ENCODE measurements around the gene RAB3C. TPM values are rescaled to one million over a fixed set of nuclear protein-coding genes. Genes with fewer than 3 reads are reported as not detected.

Gene RAB3C
- total and polyA plus RNA-seq, 9 donors: 0.11 to 17.2 (median 2.7) TPM

GRCh38 chr5:58836351-58836750 lies 253.5 kb downstream of the RAB3C start:
- H3K27ac ChIP-seq: no peak overlapping the region
- no peaks in the 10 kb centered on the region for H3K27me3 ChIP-seq
- no peak for DNase-seq
- WGBS, 3 donors: 71 to 78% (median 74%) methylated on average over 3 of the region's 3 CpGs
- intact Hi-C loops (cut with DNase I): no loop called here
- no peaks in the 10 kb centered on the region for H3K4me1 ChIP-seq (ENCODE audit: insufficient read depth)
- no peaks in the 10 kb centered on the region for H3K9me3 ChIP-seq
- no peaks in the 10 kb centered on the region for H3K36me3 ChIP-seq
- no peak overlapping the region for H3K4me3 ChIP-seq
- TF ChIP-seq POLR2A (IDR thresholded peaks at IDR 0.05) (no peak), CTCF (IDR thresholded peaks at IDR 0.05) (no peak), EP300 (IDR thresholded peaks at IDR 0.05) (no peak)

- TF ChIP-seq EP300 (IDR thresholded peaks at IDR 0.05) (no peak), CTCF (IDR thresholded peaks at IDR 0.05) (no peak), POLR2A (IDR thresholded peaks at IDR 0.05) (no peak)
- H3K4me3 ChIP-seq: no peak overlapping the region
- H3K36me3 ChIP-seq: no peaks in the 10 kb centered on the region
- no peaks in the 10 kb centered on the region for H3K27me3 ChIP-seq
- H3K4me1 ChIP-seq (ENCODE audit: insufficient read depth): no peaks in the 10 kb centered on the region
- DNase-seq: no peak
- no peak overlapping the region for H3K27ac ChIP-seq
- intact Hi-C loops (cut with DNase I): no loop called here
- no peaks in the 10 kb centered on the region for H3K9me3 ChIP-seq
Measured at GRCh38 chr5:58838729-58839128, 255.9 kb downstream of the RAB3C start.

GRCh38 chr5:58842852-58843251 lies 260.0 kb downstream of the RAB3C start:
- H3K4me1 ChIP-seq (ENCODE audit: insufficient read depth): no peaks in the 10 kb centered on the region
- no peak overlapping the region for H3K4me3 ChIP-seq
- no peaks in the 10 kb centered on the region for H3K27me3 ChIP-seq
- intact Hi-C loops (cut with DNase I): loop anchor here in 1 of 4 donors (10.0 kb wide), 1 partner anchor 348 kb away; the partner anchor contains the start of gene GAPT
- no peak overlapping the region for H3K27ac ChIP-seq
- H3K36me3 ChIP-seq: no peaks in the 10 kb centered on the region
- no peak for DNase-seq
- TF ChIP-seq CTCF (IDR thresholded peaks at IDR 0.05) (no peak), POLR2A (IDR thresholded peaks at IDR 0.05) (no peak), EP300 (IDR thresholded peaks at IDR 0.05) (no peak)
- WGBS, 3 donors: 89 to 96% (median 93%) methylated on average over 2 of the region's 2 CpGs
- no peaks in the 10 kb centered on the region for H3K9me3 ChIP-seq

- Histone ChIP-seq H3K4me1 (ENCODE audit: insufficient read depth) (no peaks in the 10 kb centered on the region), H3K27me3 (no peaks in the 10 kb centered on the region), H3K9me3 (no peaks in the 10 kb centered on the region), H3K4me3 (no peak overlapping the region), H3K27ac (no peak overlapping the region), H3K36me3 (no peaks in the 10 kb centered on the region)
- intact Hi-C loops (cut with DNase I): loop anchor here in 1 of 4 donors (10.0 kb wide), 1 partner anchor 350 kb away; the partner anchor contains the start of gene GAPT
- WGBS, 3 donors: 41 to 61% (median 58%) methylated on average over 2 of the region's 2 CpGs
- TF ChIP-seq CTCF (IDR thresholded peaks at IDR 0.05): no peak
- TF ChIP-seq EP300 (IDR thresholded peaks at IDR 0.05): no peak
- TF ChIP-seq POLR2A (IDR thresholded peaks at IDR 0.05): no peak
- DNase-seq: no peak
Measured at GRCh38 chr5:58844395-58844794, 261.5 kb downstream of the RAB3C start.
